Ascending aorta (tissue), 2 donors: ENCODE data around the gene KSR2. TPM values are rescaled to one million over a fixed set of nuclear protein-coding genes. Genes with fewer than 3 reads are reported as not detected.
A peak's percentile ranks its signal among the peaks of the same experiment; 100 is the strongest.

Experiments
- DNase-seq, 2 donors: peaks; one replicate each; pipeline ENCODE4 v3.0.0-alpha.2; 2019; ENCODE audit warnings: low spot score in 2 of 2
- H3K27ac ChIP-seq, 2 donors: fragments of 200-600 bp; sonication (generic); one replicate each; pipeline ENCODE4 v1.5.1; 2016 to 2017; ENCODE audit warnings: mild to moderate bottlenecking in 1 of 2
- H3K27me3 ChIP-seq: fragments of 200-600 bp; sonication (generic); one replicate; pipeline ENCODE4 v1.5.1; 2017
- H3K36me3 ChIP-seq, 2 donors: fragments of 200-600 bp; sonication (generic); one replicate each; pipeline ENCODE4 v1.5.1; 2016
- H3K4me1 ChIP-seq, 2 donors: fragments of 200-600 bp; sonication (generic); one replicate each; pipeline ENCODE4 v1.5.1; 2016 to 2017; ENCODE audit warnings: mild to moderate bottlenecking in 1 of 2
- H3K4me3 ChIP-seq, 2 donors: fragments of 200-600 bp; sonication (generic); one replicate each; pipeline ENCODE4 v1.5.1; 2016 to 2017; ENCODE audit warnings: mild to moderate bottlenecking in 1 of 2
- H3K9me3 ChIP-seq, 2 donors: fragments of 200-600 bp; sonication (generic); one replicate each; pipeline ENCODE4 v1.5.1; 2016
- intact Hi-C: fragments of 100-400 bp; cut with DNase I; formaldehyde crosslinking; loops from one replicate; pipeline ENCODE4 v1.15.1; 2023
- total RNA-seq: library from RNA; depleted of rRNA; stranded (reverse); fragments of >200 nt; gene quantifications from one replicate; pipeline ENCODE4 v1.1.0, GENCODE V29; 2016
- TF ChIP-seq, protein P1 (sequence below), 3 experiments: fragments of 200-600 bp in 2 of 3; fragments of 450-650 bp in 1 of 3; sonication (generic) in 2 of 3; IDR thresholded peaks; one replicate each; pipeline ENCODE4 v1.5.1; 2016 to 2019; ENCODE audit warnings: antibody characterized with exemption in 3 of 3, mild to moderate bottlenecking in 1 of 3, moderate library complexity in 1 of 3

KSR2 gene
- total RNA-seq, 1 donor from 2014 or later: 0.11 TPM

GRCh38 chr12:117473856-117474255, 494.9 kb downstream of the KSR2 start:
- Histone ChIP-seq H3K4me3 (no peak overlapping the region), H3K27me3 (no peaks in the 10 kb centered on the region), H3K36me3 (no peaks in the 10 kb centered on the region), H3K27ac (no peak overlapping the region), H3K9me3 (peaks cover 0 to 5% of the 10 kb centered on the region in 2 donors), H3K4me1 (no peaks in the 10 kb centered on the region)
- intact Hi-C loops: no loop called here
- TF ChIP-seq, protein P1, sequence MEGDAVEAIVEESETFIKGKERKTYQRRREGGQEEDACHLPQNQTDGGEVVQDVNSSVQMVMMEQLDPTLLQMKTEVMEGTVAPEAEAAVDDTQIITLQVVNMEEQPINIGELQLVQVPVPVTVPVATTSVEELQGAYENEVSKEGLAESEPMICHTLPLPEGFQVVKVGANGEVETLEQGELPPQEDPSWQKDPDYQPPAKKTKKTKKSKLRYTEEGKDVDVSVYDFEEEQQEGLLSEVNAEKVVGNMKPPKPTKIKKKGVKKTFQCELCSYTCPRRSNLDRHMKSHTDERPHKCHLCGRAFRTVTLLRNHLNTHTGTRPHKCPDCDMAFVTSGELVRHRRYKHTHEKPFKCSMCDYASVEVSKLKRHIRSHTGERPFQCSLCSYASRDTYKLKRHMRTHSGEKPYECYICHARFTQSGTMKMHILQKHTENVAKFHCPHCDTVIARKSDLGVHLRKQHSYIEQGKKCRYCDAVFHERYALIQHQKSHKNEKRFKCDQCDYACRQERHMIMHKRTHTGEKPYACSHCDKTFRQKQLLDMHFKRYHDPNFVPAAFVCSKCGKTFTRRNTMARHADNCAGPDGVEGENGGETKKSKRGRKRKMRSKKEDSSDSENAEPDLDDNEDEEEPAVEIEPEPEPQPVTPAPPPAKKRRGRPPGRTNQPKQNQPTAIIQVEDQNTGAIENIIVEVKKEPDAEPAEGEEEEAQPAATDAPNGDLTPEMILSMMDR (IDR thresholded peaks at IDR 0.05): no peak
- DNase-seq: no peak

DNA sequence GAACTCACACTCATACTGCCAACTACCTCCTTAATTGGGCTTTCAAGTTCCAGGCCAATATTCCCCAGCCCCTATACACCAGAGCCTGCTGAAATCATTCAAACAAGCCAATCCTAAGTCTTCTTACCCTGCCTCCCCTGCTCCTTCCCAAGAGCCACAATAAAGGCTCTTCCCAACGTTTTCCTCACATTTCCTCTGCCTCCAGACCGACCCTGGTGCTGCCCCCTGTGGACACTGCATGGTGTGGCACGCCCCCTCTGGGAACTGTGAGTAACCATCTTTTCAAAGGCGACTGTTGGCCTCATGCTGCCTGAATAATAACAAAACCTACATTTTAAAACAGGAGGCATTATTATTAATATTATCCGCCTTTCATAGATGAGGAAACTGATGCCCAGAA, 495.8 kb downstream of the KSR2 start:
- no peaks in the 10 kb centered on the region for H3K36me3 ChIP-seq
- H3K4me1 ChIP-seq: no peaks in the 10 kb centered on the region
- no peak overlapping the region for H3K4me3 ChIP-seq
- TF ChIP-seq, protein P1 (IDR thresholded peaks at IDR 0.05): no peak
- intact Hi-C loops: no loop called here
- no peaks in the 10 kb centered on the region for H3K27me3 ChIP-seq
- no peak overlapping the region for H3K27ac ChIP-seq
- H3K9me3 ChIP-seq: peaks cover 0 to 5% of the 10 kb centered on the region in 2 donors
- DNase-seq: no peak

DNA sequence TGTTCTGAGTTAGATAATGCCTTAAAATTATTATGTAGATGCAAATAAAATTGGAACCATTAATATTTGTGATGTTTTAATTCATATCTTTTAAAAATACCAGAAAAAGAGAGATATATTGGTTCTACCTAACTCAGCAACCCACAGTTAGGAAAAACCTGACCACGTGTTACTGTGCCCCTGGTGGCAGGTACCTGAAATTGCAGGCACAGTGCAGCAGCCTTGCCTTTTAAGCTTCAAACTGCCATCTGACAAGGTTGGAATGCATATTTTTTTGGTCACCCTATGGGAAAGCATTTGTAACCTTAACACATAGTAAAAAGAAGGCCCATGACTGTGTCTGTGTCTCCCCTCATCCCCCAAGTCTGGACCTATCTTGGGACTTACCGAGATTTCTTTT, 498.0 kb downstream of the KSR2 start:
- intact Hi-C loops: no loop called here

GRCh38 chr12:117469883-117470483, 498.8 kb downstream of the KSR2 start:
- Histone ChIP-seq H3K36me3 (no peaks in the 10 kb centered on the region), H3K4me3 (no peak overlapping the region), H3K4me1 (no peaks in the 10 kb centered on the region), H3K27ac (no peak overlapping the region), H3K9me3 (peaks cover 0 to 5% of the 10 kb centered on the region in 2 donors), H3K27me3 (no peaks in the 10 kb centered on the region)
- TF ChIP-seq, protein P1 (IDR thresholded peaks at IDR 0.05): no peak
- intact Hi-C loops: no loop called here
- no peak for DNase-seq

More for the DNA sequence above, 498.0 kb downstream of the KSR2 start:
- H3K27ac ChIP-seq: no peak overlapping the region
- TF ChIP-seq, protein P1 (IDR thresholded peaks at IDR 0.05): peak in 1 of 3 experiments; percentile 7
- H3K4me3 ChIP-seq: no peak overlapping the region
- H3K36me3 ChIP-seq: no peaks in the 10 kb centered on the region
- H3K9me3 ChIP-seq: peaks cover 0 to 5% of the 10 kb centered on the region in 2 donors
- no peak for DNase-seq
- no peaks in the 10 kb centered on the region for H3K27me3 ChIP-seq
- H3K4me1 ChIP-seq: no peaks in the 10 kb centered on the region

DNA sequence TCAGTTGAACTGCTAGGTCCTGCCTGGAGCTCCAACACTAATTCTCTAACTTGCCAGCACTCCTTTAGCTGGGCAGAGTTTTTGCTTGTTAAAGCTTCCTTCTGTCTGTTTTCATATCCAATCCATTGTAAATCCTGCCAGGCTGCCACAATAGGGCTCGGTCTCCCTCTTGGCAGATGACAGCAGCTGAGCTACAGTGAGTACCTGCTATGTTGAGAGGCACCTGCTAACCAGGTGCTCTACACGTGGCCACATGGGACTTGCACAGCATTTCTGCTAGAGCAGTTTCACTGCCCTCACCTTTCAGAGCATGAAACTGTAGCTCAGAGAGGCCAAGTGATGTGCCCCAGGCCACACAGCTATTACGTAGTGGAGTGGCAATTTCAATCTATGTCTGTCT, 500.8 kb downstream of the KSR2 start:
- H3K4me1 ChIP-seq: no peaks in the 10 kb centered on the region
- intact Hi-C loops: no loop called here
- H3K36me3 ChIP-seq: no peaks in the 10 kb centered on the region
- TF ChIP-seq, protein P1 (IDR thresholded peaks at IDR 0.05): no peak
- no peaks in the 10 kb centered on the region for H3K27me3 ChIP-seq
- H3K9me3 ChIP-seq: peaks cover 0 to 5% of the 10 kb centered on the region in 2 donors
- H3K27ac ChIP-seq: no peak overlapping the region
- no peak for DNase-seq
- no peak overlapping the region for H3K4me3 ChIP-seq

GRCh38 chr12:117467588-117467987, 501.2 kb downstream of the KSR2 start:
- intact Hi-C loops: no loop called here
- Histone ChIP-seq H3K4me3 (no peak overlapping the region), H3K27me3 (no peaks in the 10 kb centered on the region), H3K36me3 (no peaks in the 10 kb centered on the region), H3K9me3 (peaks cover 0 to 5% of the 10 kb centered on the region in 2 donors), H3K4me1 (no peaks in the 10 kb centered on the region), H3K27ac (no peak overlapping the region)
- no peak for DNase-seq
- TF ChIP-seq, protein P1 (IDR thresholded peaks at IDR 0.05): no peak
